ENCODE results near the gene GFY.

GRCh38 chr19:49414256-49414655, 10.9 kb upstream of the GFY start:
- TF ChIP-seq ZNF583 (CRISPR knock-in tag; IDR thresholded peaks at IDR 0.05) = no peak
- TF ChIP-seq CTCF (IDR thresholded peaks at IDR 0.05 in 2 of 3, conservative IDR thresholded peaks at IDR 0.05 in 1 of 3; ENCODE audit: insufficient read depth in 2 of 3, low read depth in 1 of 3, low read length in 3 of 3) = no peak
- TF ChIP-seq PATZ1 (CRISPR knock-in tag; IDR thresholded peaks at IDR 0.05; ENCODE audit: borderline replicate concordance) = no peak
- no peak for TF ChIP-seq THAP7 (CRISPR knock-in tag; IDR thresholded peaks at IDR 0.05)
- no peak for TF ChIP-seq CUX1 (CRISPR knock-in tag; IDR thresholded peaks at IDR 0.05)
- TF ChIP-seq CBFB (CRISPR knock-in tag; IDR thresholded peaks at IDR 0.05) = no peak
- no peak for TF ChIP-seq MYNN (IDR thresholded peaks at IDR 0.05)
- no peak for TF ChIP-seq MYNN (CRISPR knock-in tag; IDR thresholded peaks at IDR 0.05)
- no peak for TF ChIP-seq ARHGAP35 (IDR thresholded peaks at IDR 0.05; ENCODE audit: partially characterized antibody)
- no peak for TF ChIP-seq ZNF318 (IDR thresholded peaks at IDR 0.05; ENCODE audit: borderline replicate concordance in 1 of 2, low read depth in 1 of 2)
